MV-4-11 (cell line): Measurements from ENCODE around the gene RABGAP1L.
"Not testable (repeated sequence)": the region's sequence is repeated elsewhere in the genome, so short reads cannot be mapped to it uniquely, and the experiment has no call there.

Experiments used
- DNase-seq: peaks from one replicate; lab custom pipeline; 2025; lab: John Stamatoyannopoulos, UW

Gene RABGAP1L

DNA sequence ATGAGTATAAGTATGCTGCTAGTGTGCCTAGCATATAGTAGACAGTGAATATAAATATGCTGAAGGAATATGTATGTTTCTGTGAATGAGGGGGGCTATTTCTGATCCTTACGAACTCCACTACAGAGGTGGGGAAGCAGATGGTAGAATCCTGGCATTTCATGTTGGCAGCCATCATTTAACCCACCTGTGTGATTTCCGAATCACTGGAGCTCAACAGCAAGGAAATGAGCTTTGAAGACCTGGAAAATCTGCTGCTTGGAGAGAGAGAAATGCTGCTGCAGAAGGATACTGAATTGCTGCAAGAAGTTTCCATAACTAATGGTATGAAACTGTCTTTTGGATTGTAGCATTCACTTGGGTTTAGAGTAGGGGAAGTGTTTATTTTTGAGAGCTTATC, 83.5 kb downstream of the RABGAP1L start:
- no peak for DNase-seq

DNA sequence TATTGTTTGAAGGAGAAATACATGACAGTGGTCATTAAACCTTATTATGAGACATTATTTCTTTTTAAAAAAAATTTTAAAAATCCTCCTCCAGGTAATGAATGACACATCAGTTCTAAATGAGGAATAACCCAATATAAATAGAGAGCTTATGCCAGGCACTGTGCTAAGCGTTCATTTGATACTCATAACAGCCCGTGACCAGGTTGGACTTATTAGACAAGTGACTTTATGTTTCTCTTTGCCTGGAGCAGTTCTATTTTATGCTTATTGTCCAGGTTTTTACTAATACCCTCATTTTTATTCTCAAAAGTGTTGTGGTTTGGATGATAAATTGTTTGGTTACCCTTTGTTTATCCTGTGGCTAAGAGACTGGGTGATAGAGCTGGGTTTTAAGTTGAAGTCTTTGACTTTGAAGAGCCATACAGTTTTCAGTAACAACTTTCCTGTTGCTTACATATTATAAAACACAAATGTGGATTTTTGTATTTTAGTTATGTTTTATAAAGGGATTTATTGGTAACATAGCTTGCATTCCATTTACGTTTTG, 84.2 kb downstream of the RABGAP1L start:
- no peak for DNase-seq

DNA sequence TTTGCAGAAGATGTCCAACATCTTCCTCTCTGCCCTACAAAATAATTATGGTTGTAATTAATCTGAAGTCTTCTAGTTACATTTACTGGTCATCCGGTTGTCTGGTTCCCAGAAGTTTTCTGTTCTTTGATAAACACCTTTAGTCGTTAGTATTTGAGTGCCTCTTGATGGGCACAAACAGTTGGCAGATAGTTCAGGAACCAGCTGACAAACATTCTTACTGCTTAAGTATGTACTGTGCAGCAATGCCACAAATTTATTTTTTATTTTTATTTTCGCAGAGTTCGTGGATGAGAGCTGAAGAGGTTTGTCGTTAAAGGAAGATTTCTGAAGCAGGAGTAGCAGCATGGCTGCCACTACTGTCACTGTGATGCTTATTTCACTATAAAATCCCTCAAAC, 84.7 kb downstream of the RABGAP1L start:
- DNase-seq: no peak

DNA sequence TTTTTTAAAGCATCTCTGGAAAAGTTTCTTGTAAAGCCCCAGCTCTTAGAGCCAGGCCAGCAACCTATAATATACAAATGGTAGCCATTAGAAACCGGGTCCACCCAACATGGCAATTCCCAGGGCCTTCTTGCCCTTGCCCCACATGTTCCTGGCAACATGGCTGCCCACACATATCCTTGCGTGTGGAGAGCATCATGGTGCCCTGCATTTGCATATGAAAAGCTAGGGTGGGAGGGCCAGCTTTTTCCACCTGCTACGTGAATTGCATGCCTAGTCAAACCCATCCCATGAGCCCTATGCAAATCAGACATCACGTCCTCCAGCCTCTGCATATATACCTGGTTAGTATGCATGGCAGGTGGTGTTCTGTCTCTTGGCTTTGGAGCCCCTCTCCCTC, 88.2 kb downstream of the RABGAP1L start:
- no peak for DNase-seq

DNA sequence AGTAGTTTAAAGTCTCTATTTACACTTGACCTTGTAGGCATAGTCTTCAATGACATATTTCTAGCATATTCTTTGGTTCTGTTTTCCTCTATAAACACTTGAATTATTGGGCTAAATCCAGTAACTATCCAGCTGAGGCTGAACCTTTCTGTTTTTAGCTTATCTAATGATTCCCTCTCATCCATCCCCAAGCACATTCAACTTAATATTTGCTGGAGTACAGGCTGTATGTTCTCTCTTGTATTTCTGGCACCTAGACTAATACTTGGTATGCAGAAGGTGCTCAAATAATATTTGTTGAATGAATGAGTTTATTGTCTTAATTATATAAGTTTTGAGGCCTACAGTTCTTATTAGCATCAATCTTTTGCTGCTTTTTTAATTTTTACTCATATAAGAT, 88.7 kb downstream of the RABGAP1L start:
- DNase-seq: no peak

DNA sequence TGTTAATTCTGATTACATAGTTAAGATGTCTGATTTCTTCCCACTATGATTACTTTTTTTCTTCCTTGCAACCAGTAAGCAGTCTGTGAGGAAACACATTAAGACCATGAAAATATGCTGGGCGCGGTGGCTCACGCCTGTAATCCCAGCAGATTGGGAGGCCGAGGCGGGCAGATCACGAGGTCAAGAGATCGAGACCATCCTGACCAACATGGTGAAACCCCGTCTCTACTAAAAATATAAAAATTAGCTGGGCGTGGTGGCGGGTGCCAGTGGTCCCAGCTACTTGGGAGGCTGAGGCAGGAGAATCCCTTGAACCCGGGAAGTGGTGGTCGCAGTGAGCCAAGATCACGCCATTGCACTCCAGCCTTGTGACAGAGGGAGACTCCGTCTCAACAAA, 97.1 kb downstream of the RABGAP1L start:
- DNase-seq: not testable (repeated sequence)

DNA sequence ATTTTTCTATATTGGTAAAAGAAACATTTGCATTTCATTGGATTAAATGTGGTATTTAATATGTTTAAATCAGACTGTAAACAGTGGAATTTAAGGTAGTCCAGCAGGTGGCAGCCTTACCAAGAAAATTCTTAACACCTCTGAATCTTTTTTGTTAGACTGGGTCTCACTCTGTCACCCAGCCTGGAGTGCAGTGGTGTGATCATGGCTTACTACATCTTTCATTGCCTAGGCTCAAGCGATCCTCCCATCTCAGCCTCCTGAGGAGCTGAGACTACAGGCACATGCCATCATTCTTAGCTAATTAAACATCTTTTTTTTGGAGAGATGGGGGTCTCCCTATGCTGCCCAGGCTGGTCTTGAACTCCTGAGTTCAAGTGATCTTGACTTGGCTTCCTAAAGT, 98.8 kb downstream of the RABGAP1L start:
- peak; percentile 22 for DNase-seq

DNA sequence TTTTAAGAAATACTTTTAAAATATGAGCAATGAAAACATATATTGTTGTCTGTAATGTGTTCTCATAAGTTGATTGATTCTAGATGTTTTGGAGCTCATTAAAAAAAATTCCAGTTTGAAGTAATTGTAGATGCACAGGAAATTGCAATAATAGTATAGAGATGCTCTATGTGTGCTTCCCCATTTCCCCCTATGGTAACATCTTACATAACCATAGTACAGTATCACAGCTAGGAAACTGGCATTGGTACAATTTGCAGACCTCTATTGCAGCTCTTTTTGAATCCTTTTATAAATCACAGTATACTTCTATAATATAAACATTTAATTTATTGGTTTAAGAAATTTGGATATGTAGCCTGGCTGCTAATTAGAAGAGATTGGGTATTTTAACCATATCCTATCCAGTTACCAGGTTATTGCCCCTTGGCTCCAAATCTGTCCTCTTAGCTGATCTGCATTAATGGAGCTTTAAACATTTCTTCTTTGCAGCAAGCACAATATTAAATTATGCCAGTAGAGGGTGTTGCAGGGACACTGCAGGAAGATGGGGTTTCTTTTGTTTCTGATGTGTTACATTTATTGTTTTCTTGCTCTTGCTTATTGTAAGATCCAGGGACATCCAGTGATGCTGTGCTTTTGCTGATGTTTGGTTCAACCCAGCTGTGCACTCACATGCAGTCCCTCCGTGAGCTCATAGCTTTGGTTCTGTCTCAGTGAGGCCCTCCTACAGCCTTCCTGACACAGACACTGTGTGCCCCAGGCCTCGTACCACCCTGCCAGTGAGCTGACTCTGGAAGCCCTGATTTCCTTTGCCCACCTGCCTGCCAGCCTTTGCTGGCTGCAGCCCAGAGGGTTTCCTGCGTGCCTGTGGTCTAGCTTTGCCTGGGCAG, 103.3 kb downstream of the RABGAP1L start:
- peak; percentile 48 for DNase-seq

DNA sequence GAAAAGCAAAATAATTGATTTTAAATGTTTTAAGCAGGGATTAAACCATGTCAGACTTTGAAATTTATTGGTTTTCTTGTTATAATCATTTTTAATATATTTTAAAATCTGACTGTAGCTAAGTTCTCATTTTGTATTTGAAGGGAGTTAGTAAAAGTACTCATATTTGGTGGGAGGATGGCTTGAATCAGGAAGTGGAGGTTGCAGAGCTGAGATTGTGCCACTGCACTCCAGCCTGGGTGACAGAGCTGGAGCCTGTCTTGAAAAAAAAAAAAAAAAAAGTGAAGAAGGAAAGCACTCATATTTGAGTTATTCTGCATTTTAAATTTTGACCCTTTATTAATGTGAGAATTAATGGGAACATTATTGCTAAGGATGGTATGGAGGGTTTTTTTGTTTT, 106.0 kb downstream of the RABGAP1L start:
- peak; percentile 57 for DNase-seq

DNA sequence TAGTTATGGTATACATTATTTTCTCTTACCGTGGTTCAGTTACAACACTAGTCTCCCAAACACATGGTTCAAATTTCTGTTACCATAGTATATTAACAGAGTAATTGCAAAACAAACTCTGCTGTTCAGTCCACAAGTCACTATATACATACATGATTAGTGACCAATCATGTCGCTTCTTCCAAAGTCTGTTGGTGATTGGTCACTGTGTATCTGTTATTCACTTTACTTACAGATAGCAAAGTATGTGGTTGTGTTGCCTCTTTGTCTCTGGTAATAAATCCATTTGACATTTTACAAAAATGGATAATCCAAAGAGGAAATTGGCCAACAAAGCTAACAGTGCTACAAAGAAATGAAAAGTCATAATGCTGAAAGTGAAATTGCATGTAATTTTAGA, 107.2 kb downstream of the RABGAP1L start:
- peak; percentile 93 for DNase-seq

DNA sequence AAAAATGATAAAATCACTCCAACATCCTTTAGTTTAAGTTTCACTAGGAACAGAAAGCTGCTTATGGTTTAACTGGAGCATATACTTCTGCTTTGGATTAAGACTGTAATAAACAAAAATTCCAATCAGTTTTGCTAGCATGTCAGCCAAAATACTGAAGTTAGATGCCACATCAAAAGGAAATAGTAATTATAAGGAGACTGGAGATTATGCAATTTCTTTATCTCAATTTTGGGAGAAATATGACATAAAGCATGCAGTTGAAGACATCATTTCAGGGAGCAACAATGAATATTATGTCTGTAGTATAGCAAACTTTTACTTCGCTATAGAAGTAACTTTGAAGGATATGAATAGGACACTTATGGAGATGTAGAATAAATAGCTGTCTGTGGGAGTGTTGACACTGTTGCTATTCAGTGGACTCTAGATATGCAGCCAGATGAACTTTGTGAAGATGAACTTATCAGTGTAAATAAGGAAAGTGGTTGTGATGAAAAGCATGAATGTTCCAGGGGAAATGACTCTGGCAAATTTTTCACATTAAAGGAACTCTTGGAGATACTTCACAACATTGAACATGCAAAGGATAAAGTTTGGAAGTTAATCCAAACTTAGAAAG, 107.8 kb downstream of the RABGAP1L start:
- DNase-seq: peak; percentile 81

DNA sequence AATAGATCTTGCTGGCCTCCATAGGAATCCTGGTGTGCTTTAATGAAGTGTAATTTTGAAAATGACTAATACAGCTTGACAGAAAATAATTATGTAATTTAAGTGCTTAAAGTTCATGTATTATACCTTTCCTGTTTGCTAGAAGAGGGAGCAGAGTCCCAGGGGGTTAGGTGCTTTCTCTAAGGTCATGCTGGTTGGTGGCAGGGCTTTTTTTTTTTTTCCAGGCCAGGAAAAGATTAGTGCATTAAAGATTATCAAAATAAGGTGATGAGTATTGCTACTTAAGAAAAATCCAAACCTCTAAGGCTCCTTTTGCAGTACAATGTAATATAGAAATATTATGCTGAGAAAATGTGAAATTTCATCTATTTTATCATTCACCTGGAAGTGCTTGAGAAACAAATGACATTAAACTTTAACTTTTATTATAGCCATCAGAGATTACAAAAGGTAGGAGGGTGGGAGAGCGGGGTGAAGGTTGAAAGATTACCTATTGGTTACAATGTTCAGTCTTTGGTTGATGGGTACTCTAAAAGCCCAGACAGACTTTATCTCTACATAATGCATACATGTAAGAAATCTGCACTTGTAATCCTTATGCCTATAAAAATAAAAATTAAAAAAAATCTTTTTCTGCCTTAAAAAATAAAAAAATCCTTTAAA, 110.8 kb downstream of the RABGAP1L start:
- no peak for DNase-seq

DNA sequence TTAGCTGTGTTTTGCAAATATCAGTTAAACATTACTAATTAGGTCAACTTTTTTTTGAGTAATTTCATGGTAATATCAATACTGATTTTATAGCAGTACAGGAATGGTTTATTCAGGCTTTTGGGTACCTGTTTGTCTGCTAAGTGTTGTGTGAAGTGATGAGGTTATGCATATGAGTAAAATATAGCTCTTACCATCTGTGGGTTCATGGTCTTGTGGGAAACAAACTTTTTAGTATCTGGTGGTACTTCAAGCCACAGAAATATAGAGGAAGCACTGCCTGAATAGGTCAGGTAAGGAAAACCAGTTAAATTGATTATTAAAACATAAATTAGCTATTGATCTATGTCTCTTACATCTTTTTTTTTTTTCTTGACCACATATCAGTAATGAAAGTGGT, 113.9 kb downstream of the RABGAP1L start:
- DNase-seq: no peak

DNA sequence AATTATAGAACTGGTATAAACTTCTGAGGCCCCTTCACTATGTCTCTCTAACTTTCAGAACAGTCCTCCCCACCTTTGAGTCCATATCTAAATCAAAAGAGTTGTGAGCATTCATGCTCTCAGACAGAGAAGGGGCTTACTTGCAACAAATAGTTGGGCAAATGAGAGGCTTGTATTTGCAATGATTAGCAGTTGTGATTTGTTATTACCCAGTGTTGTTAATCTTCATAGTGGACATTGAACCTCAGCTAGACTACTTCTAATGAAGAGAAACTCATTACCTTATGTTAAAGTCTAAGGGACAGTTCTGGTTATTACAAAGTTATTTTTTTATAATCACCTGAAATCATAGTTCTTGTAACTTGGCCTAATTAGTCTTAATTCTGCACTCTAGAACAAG, 114.5 kb downstream of the RABGAP1L start:
- DNase-seq: no peak

DNA sequence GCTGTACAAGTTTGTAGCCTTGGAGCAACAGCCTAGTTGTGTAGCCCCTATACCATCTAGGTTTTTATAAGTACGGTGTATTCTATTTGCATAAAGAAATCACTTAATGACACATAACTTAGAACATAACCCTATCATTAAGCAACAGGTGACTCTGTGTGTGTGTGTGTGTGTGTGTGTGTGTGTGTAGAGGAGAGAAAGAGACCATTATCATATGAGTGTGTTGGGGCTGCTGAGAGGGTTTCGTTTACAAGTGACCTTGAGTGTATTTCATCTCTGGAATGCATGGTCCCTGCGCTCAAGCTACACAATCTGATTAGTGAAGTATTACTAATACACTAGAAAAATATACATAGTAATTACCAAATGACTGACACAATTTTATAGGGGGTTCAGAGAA, 115.1 kb downstream of the RABGAP1L start:
- no peak for DNase-seq

DNA sequence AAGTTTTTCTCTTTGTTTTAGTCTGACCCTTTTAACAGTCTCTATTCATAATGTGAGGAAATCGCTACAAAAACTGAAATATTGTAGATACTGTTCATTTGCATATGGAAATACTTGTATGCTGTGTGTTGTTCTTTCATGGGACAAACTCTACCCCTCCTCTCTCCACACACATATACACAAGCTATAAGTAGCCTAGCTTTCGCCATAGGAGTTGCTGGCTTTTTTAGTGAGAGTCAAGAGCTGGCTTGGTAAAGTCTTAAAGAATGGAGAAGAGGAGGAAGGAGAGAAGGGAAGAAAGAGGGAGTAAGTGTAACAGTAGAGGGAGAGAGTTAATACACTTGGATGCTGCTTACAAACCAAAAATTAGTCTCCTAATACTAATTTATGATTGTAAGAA, 115.6 kb downstream of the RABGAP1L start:
- DNase-seq: no peak

DNA sequence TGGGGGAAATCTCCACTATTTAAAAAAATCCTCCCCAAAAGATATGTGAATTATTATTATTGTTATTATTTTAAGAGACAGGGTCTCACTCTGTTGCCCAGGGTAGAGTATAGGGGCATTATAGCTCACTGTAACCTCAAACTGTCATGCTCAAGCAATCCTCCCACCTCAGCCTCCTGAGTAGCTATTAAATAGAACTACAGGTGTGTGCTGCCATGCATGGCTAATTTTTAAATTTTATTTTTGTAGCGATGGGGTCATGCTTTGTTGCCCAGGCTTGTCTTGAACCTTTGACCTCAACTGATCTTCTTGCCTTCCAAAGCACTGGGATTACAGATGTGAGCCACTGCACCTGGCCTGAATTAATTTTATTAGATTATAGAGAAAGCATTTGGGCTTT, 116.8 kb downstream of the RABGAP1L start:
- no peak for DNase-seq

DNA sequence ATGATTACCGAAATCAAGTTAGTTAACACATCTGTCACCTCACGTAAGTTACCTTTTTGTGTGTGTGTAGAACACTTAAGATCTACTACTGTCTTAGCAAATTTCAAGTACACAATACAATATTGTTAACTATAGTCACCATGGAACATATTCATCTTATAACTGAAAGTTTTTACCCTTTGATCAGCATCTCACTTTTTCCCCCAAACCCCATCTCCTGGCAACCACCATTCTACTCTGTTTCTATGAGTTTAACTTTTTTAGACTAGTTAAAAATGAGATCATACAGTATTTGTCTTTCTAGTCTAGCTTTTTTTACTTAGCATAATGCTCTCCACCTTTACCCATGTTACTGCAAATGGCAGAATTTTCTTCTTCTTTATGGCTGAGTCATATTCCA, 124.7 kb downstream of the RABGAP1L start:
- no peak for DNase-seq

DNA sequence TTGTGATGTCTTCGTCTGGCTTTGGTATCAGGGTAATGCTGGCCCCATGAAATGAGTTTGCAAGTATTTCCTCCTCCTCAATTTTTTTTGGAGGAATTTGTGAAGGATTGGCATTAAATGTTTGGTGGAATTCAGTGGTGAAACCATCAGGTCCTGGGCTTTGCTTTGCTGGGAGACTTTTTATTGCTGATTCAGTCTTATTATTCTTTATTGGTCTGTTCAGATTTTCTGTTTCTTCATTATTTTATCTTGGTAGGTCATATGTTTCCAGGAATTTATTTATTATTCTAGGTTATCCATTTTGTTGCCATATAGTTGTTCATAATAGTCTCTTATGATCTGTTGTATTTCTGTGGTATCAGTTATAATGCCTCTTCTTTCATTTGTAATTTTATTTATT, 126.7 kb downstream of the RABGAP1L start:
- no peak for DNase-seq

DNA sequence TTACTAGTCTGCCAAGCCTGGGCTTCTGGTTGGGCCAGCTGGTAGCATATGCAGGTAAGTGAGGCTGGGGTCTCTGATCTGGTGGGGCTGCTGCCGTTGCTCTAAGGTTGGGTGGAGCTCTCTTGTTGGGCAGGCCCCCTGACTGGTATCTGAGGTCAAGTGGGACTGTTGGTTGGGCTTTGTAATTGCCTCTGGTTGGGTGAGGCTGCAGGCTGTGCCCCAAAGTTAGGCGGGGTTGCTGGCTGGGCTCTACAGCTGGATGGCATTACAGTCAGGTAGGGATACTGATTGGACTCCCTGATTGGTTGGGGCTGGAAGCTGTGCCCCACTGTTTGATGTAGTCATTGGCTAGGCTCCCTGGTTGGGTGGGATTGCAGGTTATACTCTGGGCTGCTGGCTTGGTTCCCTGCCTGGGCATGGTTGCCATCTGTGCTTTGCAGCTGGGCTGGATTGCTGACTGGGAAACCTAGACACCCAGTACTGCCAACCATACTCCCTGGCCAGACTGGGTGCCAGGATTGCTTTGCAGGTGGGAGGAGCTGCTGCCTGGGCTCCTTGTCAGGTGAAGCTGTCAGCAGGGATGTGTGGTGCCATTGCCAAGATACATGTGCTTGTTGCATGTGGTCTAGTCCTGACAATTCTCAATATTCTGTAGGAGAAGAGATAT, 130.5 kb downstream of the RABGAP1L start:
- DNase-seq: no peak

DNA sequence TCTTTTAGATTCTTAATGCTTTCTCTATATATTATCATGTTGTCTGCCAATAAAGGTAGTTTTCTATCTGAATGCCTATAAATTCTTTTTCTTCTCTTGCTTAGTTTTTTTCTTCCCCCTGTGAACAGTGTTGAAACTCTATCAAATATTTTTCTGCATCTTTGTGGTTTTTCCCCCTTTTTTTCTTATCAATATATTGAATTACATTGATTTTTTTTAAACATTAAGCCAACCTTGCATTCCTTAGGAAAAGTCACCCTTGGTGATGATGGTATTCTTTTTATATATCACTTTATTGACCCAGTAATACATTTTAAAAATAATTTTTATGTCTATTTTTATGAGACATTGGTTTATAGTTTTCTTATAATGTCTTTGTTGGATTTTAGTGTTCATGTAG, 131.7 kb downstream of the RABGAP1L start:
- no peak for DNase-seq

DNA sequence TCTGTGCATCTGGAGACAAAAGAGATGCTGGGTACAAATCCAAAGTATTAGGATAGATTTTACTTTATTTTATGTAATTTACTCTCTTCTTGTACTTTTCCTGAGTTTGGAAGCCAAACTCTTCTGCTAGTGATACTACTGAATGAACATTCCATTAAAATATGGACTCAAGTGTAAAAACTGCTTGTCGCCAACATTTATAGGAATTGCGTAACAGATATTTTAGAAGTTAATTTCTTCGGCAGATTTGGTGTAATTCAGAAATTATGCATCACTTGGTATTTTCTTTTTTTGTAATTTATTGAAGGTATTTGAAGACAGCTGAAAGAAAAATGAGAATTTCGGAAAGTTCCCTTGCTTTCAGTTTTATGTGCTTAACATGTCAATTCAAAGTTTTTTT, 137.0 kb downstream of the RABGAP1L start:
- no peak for DNase-seq
